Kidney (tissue), 14 donors: Measurements from ENCODE around the gene TULP4. TPM values are rescaled to one million over a fixed set of nuclear protein-coding genes. Genes with fewer than 3 reads are reported as not detected.

Source experiments
- DNase-seq, 5 donors: peaks; one replicate each; pipeline ENCODE4 v3.0.0-alpha.2; 2013 to 2020
- FAIRE-seq: peaks from 2 replicates; lab custom pipeline; 2012; peaks lifted over from hg19 to GRCh38; lab: Jason Lieb, UNC
- H3K27ac ChIP-seq, 2 donors: one replicate each; pipeline ENCODE4 v1.7.0; 2013; ENCODE audit warnings: low read depth in 2 of 2, low read length in 2 of 2, inconsistent platforms in 1 of 2
- H3K27me3 ChIP-seq: one replicate; pipeline ENCODE4 v1.7.1; 2013; ENCODE audit warnings: low read length, inconsistent platforms; ENCODE audit not compliant: control insufficient read depth, insufficient read depth
- H3K36me3 ChIP-seq, 3 donors: one replicate each; pipeline versions ENCODE4 v1.7.0 to v1.7.1; 2013; ENCODE audit warnings: low read length in 3 of 3, control low read depth in 1 of 3, inconsistent platforms in 1 of 3; ENCODE audit not compliant: insufficient read depth in 3 of 3, control insufficient read depth in 2 of 3
- H3K4me1 ChIP-seq, 3 donors: one replicate each; pipeline versions ENCODE4 v1.7.0 to v1.7.1; 2013; ENCODE audit warnings: low read length in 3 of 3, inconsistent platforms in 1 of 3, low read depth in 1 of 3; ENCODE audit not compliant: control insufficient read depth in 2 of 3, insufficient read depth in 2 of 3
- H3K4me3 ChIP-seq, 3 donors: one replicate each; pipeline versions ENCODE4 v1.7.0 to v1.8.1; 2013; ENCODE audit warnings: low read length in 3 of 3, control low read depth in 1 of 3, inconsistent platforms in 1 of 3
- H3K9ac ChIP-seq, 3 donors: one replicate each; pipeline versions ENCODE4 v1.7.0 to v1.7.1; 2013; ENCODE audit warnings: low read length in 3 of 3, control low read depth in 1 of 3, inconsistent platforms in 1 of 3
- H3K9me3 ChIP-seq, 3 donors: one replicate each; pipeline versions ENCODE4 v1.7.0 to v1.7.1; 2013; ENCODE audit warnings: low read length in 3 of 3, control low read depth in 1 of 3, inconsistent platforms in 1 of 3; ENCODE audit not compliant: control insufficient read depth in 2 of 3, insufficient read depth in 1 of 3
- intact Hi-C: fragments of 100-400 bp; cut with DNase I; formaldehyde crosslinking; loops from one replicate; pipeline ENCODE4 v1.11.1; 2022
- polyA plus RNA-seq: library from polyadenylated mRNA; stranded (reverse); fragments of 350-450 nt; fragmentation: Illumina TruSeq; extraction: RNeasy Lipid Tissue Mini Kit (QIAGEN cat#74804); gene quantifications from one replicate; pipeline ENCODE4 v1.2.3, GENCODE V29; 2014; ENCODE audit warnings: low read depth, low replicate concordance; ENCODE audit not compliant: insufficient read depth
- total RNA-seq: library from RNA; stranded (reverse); fragmentation: NEBNext Ultra II Directional; extraction: Animal tissue kit (Norgen Biotek cat#: 25700); gene quantifications from one replicate; pipeline ENCODE4 v1.2.1, GENCODE V29; 2021
- TF ChIP-seq, protein P1 (sequence below): IDR thresholded peaks from 3 replicates; pipeline ENCODE4 v1.5.1; 2012; ENCODE audit warnings: mild to moderate bottlenecking, moderate library complexity, borderline replicate concordance; ENCODE audit not compliant: insufficient read depth; ENCODE audit errors: extremely low read depth
- donor health status: control.
- donor health status: control.
- donor health status: control.
- donor health status: control.
- donor health status: control.
- donor health status: DM: yes; HTN: yes; CAD: no.
- donor health status: Normal renal cell carcinoma (clear cell type).

Gene TULP4
- total and polyA plus RNA-seq, 2 donors from 2014 or later = 3.3 to 114 TPM

DNA sequence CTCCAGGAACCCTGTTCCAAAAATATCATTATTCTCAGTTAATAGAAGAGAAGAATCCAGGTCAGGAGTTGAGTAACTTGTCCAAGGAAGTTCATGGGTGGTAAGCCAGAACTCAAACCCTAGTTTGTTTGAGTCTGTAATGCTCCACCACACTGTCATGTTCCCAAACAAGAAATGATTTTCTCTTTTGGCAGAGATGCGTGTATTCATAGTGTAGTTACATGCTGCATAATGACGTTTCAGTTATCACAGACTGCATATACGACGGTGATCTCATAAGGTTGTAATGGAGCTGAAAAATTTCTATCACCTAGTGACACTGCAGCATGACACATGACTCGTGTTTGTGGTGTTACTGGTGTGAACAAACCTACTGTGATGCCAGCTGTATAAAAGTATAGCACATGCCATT, 102.6 kb downstream of the TULP4 start:
- Histone ChIP-seq H3K4me1 (no peaks in the 10 kb centered on the region), H3K36me3 (peaks cover 0 to 5% (median 2%) of the 10 kb centered on the region in 3 donors), H3K27me3 (no peaks in the 10 kb centered on the region), H3K27ac (no peak overlapping the region), H3K9ac (no peak overlapping the region), H3K4me3 (no peak overlapping the region), H3K9me3 (no peaks in the 10 kb centered on the region)
- no peak for DNase-seq
- no peak for FAIRE-seq
- intact Hi-C loops = no loop called here
- TF ChIP-seq, protein P1, sequence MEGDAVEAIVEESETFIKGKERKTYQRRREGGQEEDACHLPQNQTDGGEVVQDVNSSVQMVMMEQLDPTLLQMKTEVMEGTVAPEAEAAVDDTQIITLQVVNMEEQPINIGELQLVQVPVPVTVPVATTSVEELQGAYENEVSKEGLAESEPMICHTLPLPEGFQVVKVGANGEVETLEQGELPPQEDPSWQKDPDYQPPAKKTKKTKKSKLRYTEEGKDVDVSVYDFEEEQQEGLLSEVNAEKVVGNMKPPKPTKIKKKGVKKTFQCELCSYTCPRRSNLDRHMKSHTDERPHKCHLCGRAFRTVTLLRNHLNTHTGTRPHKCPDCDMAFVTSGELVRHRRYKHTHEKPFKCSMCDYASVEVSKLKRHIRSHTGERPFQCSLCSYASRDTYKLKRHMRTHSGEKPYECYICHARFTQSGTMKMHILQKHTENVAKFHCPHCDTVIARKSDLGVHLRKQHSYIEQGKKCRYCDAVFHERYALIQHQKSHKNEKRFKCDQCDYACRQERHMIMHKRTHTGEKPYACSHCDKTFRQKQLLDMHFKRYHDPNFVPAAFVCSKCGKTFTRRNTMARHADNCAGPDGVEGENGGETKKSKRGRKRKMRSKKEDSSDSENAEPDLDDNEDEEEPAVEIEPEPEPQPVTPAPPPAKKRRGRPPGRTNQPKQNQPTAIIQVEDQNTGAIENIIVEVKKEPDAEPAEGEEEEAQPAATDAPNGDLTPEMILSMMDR = no peak

DNA sequence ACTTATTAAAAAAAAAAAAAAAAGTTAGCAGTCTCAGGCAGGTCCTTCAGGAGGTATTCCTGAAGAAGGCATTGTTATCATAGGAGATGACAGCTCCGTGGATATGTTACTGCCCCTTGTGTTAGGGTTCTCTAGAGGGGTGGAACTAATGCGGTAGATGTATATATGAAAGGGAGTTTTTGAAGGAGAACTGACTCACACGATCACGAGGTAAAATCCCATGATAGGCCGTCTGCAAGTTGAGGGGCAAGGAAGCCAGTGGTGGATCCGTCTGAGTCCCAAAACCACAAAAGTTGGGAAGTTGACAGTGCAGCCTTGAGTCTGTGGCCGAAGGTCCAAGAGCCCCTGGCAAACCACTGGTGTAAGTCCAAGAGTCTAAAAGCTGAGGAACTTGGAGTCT, 103.4 kb downstream of the TULP4 start:
- Histone ChIP-seq H3K27ac (no peak overlapping the region), H3K27me3 (no peaks in the 10 kb centered on the region), H3K36me3 (peaks cover 0 to 5% (median 2%) of the 10 kb centered on the region in 3 donors), H3K9ac (no peak overlapping the region), H3K4me3 (no peak overlapping the region), H3K4me1 (no peaks in the 10 kb centered on the region), H3K9me3 (no peaks in the 10 kb centered on the region)
- intact Hi-C loops = no loop called here
- FAIRE-seq = no peak
- TF ChIP-seq, protein P1 = no peak
- DNase-seq = no peak

DNA sequence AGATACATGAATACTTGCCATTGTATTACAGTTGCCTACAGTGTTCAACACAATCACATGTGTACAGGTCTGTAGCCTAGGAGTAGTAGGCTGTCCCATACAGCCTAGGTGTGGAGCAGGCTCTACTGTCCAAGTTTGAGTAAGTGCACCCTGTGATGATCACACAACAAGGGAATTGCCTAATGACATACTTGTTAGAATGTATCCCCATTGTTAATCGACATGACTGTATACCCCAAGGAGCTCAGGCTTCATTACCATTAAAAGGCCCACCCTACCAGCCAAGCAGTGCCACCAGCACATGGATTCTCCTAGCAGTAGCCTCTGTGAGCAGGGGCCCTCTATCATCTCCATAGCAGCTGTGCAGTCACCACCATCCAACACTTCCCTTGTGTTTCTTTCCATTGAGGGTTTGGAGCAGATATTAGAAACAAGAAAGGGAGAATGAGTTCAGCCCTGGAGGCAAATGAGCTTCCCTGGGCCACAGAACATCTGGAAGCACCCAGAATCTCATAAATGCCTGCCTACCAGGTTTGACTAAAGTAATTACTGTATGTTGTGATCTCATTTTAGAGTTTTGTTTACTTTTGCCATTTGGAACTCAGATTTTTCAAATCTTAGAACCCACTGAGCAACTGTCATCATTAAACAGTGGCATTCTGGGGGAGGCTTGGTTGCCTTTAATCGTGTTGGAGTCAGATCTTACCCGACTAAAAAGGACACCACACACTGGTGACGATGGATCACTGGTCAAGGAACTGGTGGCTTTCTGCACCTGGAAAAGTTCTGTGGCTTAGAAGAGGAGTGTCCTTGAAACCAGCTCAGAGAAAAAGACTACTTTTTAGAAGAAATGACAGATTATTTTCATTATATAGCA, 104.9 kb downstream of the TULP4 start:
- no peak overlapping the region for H3K27ac ChIP-seq
- DNase-seq (no peak), FAIRE-seq (no peak)
- no peaks in the 10 kb centered on the region for H3K9me3 ChIP-seq
- TF ChIP-seq, protein P1 = no peak
- no peaks in the 10 kb centered on the region for H3K4me1 ChIP-seq
- H3K27me3 ChIP-seq = no peaks in the 10 kb centered on the region
- intact Hi-C loops = no loop called here
- peaks cover 0 to 5% (median 2%) of the 10 kb centered on the region in 3 donors for H3K36me3 ChIP-seq
- H3K9ac ChIP-seq = no peak overlapping the region
- H3K4me3 ChIP-seq = no peak overlapping the region
